ENCODE results near the gene OTOG. TPM values are rescaled to one million over a fixed set of nuclear protein-coding genes. Genes with fewer than 3 reads are reported as not detected.

The OTOG gene
- total RNA-seq, 1 experiment from 2014 or later, result 0.35 TPM

GRCh38 chr11:17578296-17578695, 31.2 kb downstream of the OTOG start:
- Histone ChIP-seq H3K27me3 (ENCODE audit: insufficient read depth, low read length) (no peaks in the 10 kb centered on the region), H2AFZ (ENCODE audit: low read length) (no peak overlapping the region), H4K8ac (replicated peaks; ENCODE audit: insufficient read length, low read depth, low read length) (no peak overlapping the region), H3K79me2 (ENCODE audit: insufficient read depth, low read length) (no peaks in the 10 kb centered on the region), H2BK20ac (ENCODE audit: low read depth, low read length, poor library complexity, severe bottlenecking) (no peak overlapping the region), H3K4me2 (ENCODE audit: insufficient read depth, insufficient read length, low read length) (no peak overlapping the region), H3K14ac (ENCODE audit: insufficient read depth, low read length) (no peak overlapping the region), H2AK5ac (ENCODE audit: insufficient read length, low read length) (no peak overlapping the region), H3K4me1 (ENCODE audit: insufficient read depth, low read length) (no peaks in the 10 kb centered on the region), H4K20me1 (ENCODE audit: control insufficient read depth, insufficient read depth, insufficient read length) (no peaks in the 10 kb centered on the region), H3K56ac (ENCODE audit: insufficient read length, low read depth, low read length) (no peak overlapping the region), H3K4ac (ENCODE audit: low read depth, low read length) (no peak overlapping the region), H3K18ac (ENCODE audit: insufficient read length, low read depth, low read length) (no peak overlapping the region), H3K27ac (ENCODE audit: insufficient read length, low read depth, low read length) (no peak overlapping the region), H2BK15ac (ENCODE audit: low read depth, low read length) (no peak overlapping the region), H3K9me3 (ENCODE audit: control insufficient read depth, low read depth, low read length) (no peaks in the 10 kb centered on the region), H2BK5ac (ENCODE audit: insufficient read length, low read length) (no peak overlapping the region), H3T11ph (ENCODE audit: low read length) (no peak overlapping the region), H3K23me2 (ENCODE audit: insufficient read length, low read depth, low read length, poor library complexity, severe bottlenecking) (no peaks in the 10 kb centered on the region), H3K23ac (ENCODE audit: insufficient read length, low read depth, low read length) (no peak overlapping the region), H3K79me1 (ENCODE audit: insufficient read depth, low read depth, low read length, poor library complexity, severe bottlenecking) (no peaks in the 10 kb centered on the region), H2BK120ac (ENCODE audit: low read depth, low read length, poor library complexity, severe bottlenecking) (no peak overlapping the region), H2BK12ac (ENCODE audit: insufficient read length, low read depth, low read length) (no peak overlapping the region), H3K9ac (ENCODE audit: extremely low read depth, insufficient read length, low read length) (no peak overlapping the region), H4K91ac (ENCODE audit: insufficient read length, low read depth, low read length) (no peak overlapping the region), H4K5ac (ENCODE audit: insufficient read length, low read depth, low read length) (no peak overlapping the region)
- Mint-ChIP-seq H3K27ac (no peak overlapping the region; a peak in 1 of 7 replicates), H3K27me3 (ENCODE audit: low read depth) (peaks cover 5% of the 10 kb centered on the region), H3K9me3 (peaks cover 2 to 4% of the 10 kb centered on the region in 2 experiments; a peak in 2 of 5 replicates), H3K4me1 (peaks cover 23 to 31% of the 10 kb centered on the region in 2 experiments), H3K4me3 (no peak overlapping the region), H3K36me3 (ENCODE audit: insufficient read depth in 1 of 3, low read depth in 3 of 3) (no peaks in the 10 kb centered on the region)
- whole genome bisulfite sequencing (ENCODE audit: extremely low coverage, insufficient read length, low lambda C conversion rate), result no CpG with 5 or more reads among the region's 11 CpGs
- DNase-seq, result peak; percentile 15
- TF ChIP-seq, protein P1, sequence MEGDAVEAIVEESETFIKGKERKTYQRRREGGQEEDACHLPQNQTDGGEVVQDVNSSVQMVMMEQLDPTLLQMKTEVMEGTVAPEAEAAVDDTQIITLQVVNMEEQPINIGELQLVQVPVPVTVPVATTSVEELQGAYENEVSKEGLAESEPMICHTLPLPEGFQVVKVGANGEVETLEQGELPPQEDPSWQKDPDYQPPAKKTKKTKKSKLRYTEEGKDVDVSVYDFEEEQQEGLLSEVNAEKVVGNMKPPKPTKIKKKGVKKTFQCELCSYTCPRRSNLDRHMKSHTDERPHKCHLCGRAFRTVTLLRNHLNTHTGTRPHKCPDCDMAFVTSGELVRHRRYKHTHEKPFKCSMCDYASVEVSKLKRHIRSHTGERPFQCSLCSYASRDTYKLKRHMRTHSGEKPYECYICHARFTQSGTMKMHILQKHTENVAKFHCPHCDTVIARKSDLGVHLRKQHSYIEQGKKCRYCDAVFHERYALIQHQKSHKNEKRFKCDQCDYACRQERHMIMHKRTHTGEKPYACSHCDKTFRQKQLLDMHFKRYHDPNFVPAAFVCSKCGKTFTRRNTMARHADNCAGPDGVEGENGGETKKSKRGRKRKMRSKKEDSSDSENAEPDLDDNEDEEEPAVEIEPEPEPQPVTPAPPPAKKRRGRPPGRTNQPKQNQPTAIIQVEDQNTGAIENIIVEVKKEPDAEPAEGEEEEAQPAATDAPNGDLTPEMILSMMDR (conservative IDR thresholded peaks at IDR 0.05), result no peak
